SK-N-DZ (cell line): ENCODE data around the gene OSBPL6.

Experiments used
- DNase-seq: peaks from one replicate; pipeline ENCODE4 v3.0.0-alpha.2; 2015; ENCODE audit warnings: low spot score

OSBPL6 gene

GRCh38 chr2:178271629-178272333, 77.5 kb downstream of the OSBPL6 start:
- DNase-seq: no peak

GRCh38 chr2:178273787-178274360, 79.6 kb downstream of the OSBPL6 start:
- DNase-seq: no peak

GRCh38 chr2:178275600-178275999, 81.3 kb downstream of the OSBPL6 start:
- no peak for DNase-seq

- DNase-seq: peak; percentile 17
These were observed 83.5 kb downstream of the OSBPL6 start for GRCh38 chr2:178277741-178278197.

GRCh38 chr2:178279142-178279541, 84.8 kb downstream of the OSBPL6 start:
- DNase-seq: no peak

GRCh38 chr2:178279636-178280035, 85.3 kb downstream of the OSBPL6 start:
- no peak for DNase-seq

GRCh38 chr2:178280244-178280852, 86.0 kb downstream of the OSBPL6 start:
- peak; percentile 45 for DNase-seq

- DNase-seq: no peak
These were observed 87.9 kb downstream of the OSBPL6 start for GRCh38 chr2:178282075-178282815.

- no peak for DNase-seq
These were observed 89.1 kb downstream of the OSBPL6 start for GRCh38 chr2:178283341-178283918.

GRCh38 chr2:178284613-178285286, 90.4 kb downstream of the OSBPL6 start:
- DNase-seq: no peak

- no peak for DNase-seq
These were observed 90.9 kb downstream of the OSBPL6 start for GRCh38 chr2:178285287-178285615.

GRCh38 chr2:178286636-178287035, 92.3 kb downstream of the OSBPL6 start:
- no peak for DNase-seq

GRCh38 chr2:178287652-178288344, 93.5 kb downstream of the OSBPL6 start:
- no peak for DNase-seq

GRCh38 chr2:178291703-178292102, 97.4 kb downstream of the OSBPL6 start:
- no peak for DNase-seq

- DNase-seq: no peak
These were observed 98.3 kb downstream of the OSBPL6 start for GRCh38 chr2:178292586-178292985.

GRCh38 chr2:178295115-178295514, 100.8 kb downstream of the OSBPL6 start:
- no peak for DNase-seq

GRCh38 chr2:178295906-178296305, 101.6 kb downstream of the OSBPL6 start:
- DNase-seq: no peak

- DNase-seq: no peak
These were observed 102.2 kb downstream of the OSBPL6 start for GRCh38 chr2:178296394-178297090.

GRCh38 chr2:178297091-178297411, 102.7 kb downstream of the OSBPL6 start:
- no peak for DNase-seq

- no peak for DNase-seq
These were observed 104.5 kb downstream of the OSBPL6 start for GRCh38 chr2:178298785-178299212.
